Liver (tissue), 9 donors: ENCODE results near the gene SLX4IP. TPM values are rescaled to one million over a fixed set of nuclear protein-coding genes. Genes with fewer than 3 reads are reported as not detected.
"Not testable (repeated sequence)": the region's sequence is repeated elsewhere in the genome, so short reads cannot be mapped to it uniquely, and the experiment has no call there.

Experiments
- DNase-seq: peaks from one replicate; pipeline ENCODE4 v3.0.0-alpha.2; 2017; ENCODE audit warnings: low spot score
- H3K27ac ChIP-seq, 2 donors: one replicate each; pipeline ENCODE4 v1.7.0; 2013; ENCODE audit warnings: inconsistent platforms in 2 of 2, low read length in 2 of 2, control low read depth in 1 of 2, low read depth in 1 of 2, mild to moderate bottlenecking in 1 of 2
- H3K27me3 ChIP-seq, 4 donors: one replicate each; pipeline versions ENCODE4 v1.6.1 to v1.7.0; 2013; ENCODE audit warnings: low read length in 3 of 4, inconsistent platforms in 1 of 4, mild to moderate bottlenecking in 1 of 4, moderate library complexity in 1 of 4; ENCODE audit not compliant: control insufficient read depth in 4 of 4, insufficient read depth in 4 of 4
- H3K36me3 ChIP-seq, 4 donors: one replicate each; pipeline versions ENCODE4 v1.6.1 to v1.7.0; 2013; ENCODE audit warnings: low read length in 3 of 4, mild to moderate bottlenecking in 3 of 4, low read depth in 1 of 4, moderate library complexity in 1 of 4; ENCODE audit not compliant: control insufficient read depth in 4 of 4, insufficient read depth in 3 of 4
- H3K4me1 ChIP-seq, 4 donors: one replicate each; pipeline versions ENCODE4 v1.6.1 to v1.7.0; 2013; ENCODE audit warnings: low read length in 3 of 4, mild to moderate bottlenecking in 3 of 4, moderate library complexity in 1 of 4; ENCODE audit not compliant: control insufficient read depth in 4 of 4, insufficient read depth in 4 of 4
- H3K4me3 ChIP-seq, 3 donors: one replicate each; pipeline versions ENCODE4 v1.6.1 to v1.7.0; 2013; ENCODE audit warnings: low read length in 3 of 3, control low read depth in 1 of 3, low read depth in 1 of 3, mild to moderate bottlenecking in 1 of 3
- H3K9ac ChIP-seq, 2 donors: one replicate each; pipeline ENCODE4 v1.7.0; 2013; ENCODE audit warnings: low read length in 2 of 2, mild to moderate bottlenecking in 2 of 2, moderate library complexity in 2 of 2, control low read depth in 1 of 2, low read depth in 1 of 2
- H3K9me3 ChIP-seq, 4 donors: one replicate each; pipeline versions ENCODE4 v1.6.1 to v1.7.0; 2013; ENCODE audit warnings: low read length in 3 of 4; ENCODE audit not compliant: control insufficient read depth in 4 of 4
- ATF3 ChIP-seq: IDR thresholded peaks from 2 replicates; pipeline ENCODE4 v1.6.1; 2016; ENCODE audit warnings: antibody characterized with exemption
- CTCF ChIP-seq: fragments of 150-350 bp; IDR thresholded peaks from 2 replicates; pipeline ENCODE4 v1.5.1; 2017; ENCODE audit warnings: improper control_type of control experiment, low read depth, low read length; ENCODE audit not compliant: missing input control
- EGR1 ChIP-seq, 2 donors: IDR thresholded peaks; 2 replicates each; pipeline ENCODE4 v1.6.1; 2016 to 2018; ENCODE audit warnings: antibody characterized with exemption in 2 of 2, low read depth in 2 of 2
- FOXA1 ChIP-seq: IDR thresholded peaks from 2 replicates; pipeline ENCODE4 v1.6.1; 2016; ENCODE audit warnings: antibody characterized with exemption
- FOXA2 ChIP-seq: IDR thresholded peaks from 2 replicates; pipeline ENCODE4 v1.6.1; 2016; ENCODE audit warnings: antibody characterized with exemption
- HNF4A ChIP-seq, 2 donors: conservative IDR thresholded peaks; 2 replicates each; pipeline ENCODE4 v1.6.1; 2016; ENCODE audit warnings: antibody characterized with exemption in 2 of 2, mild to moderate bottlenecking in 2 of 2
- HNF4G ChIP-seq: IDR thresholded peaks from 2 replicates; pipeline ENCODE4 v1.6.1; 2016; ENCODE audit warnings: antibody characterized with exemption
- JUND ChIP-seq, 2 donors: IDR thresholded peaks; 2 replicates each; pipeline ENCODE4 v1.6.1; 2016; ENCODE audit warnings: antibody characterized with exemption in 2 of 2
- MAX ChIP-seq: IDR thresholded peaks from 2 replicates; pipeline ENCODE4 v1.6.1; 2016; ENCODE audit warnings: antibody characterized with exemption
- NR2F2 ChIP-seq: IDR thresholded peaks from 2 replicates; pipeline ENCODE4 v1.6.1; 2016; ENCODE audit warnings: antibody characterized with exemption
- RAD21 ChIP-seq, 2 donors: IDR thresholded peaks; 2 replicates each; pipeline ENCODE4 v1.6.1; 2016; ENCODE audit warnings: antibody characterized with exemption in 2 of 2, mild to moderate bottlenecking in 2 of 2
- REST ChIP-seq: IDR thresholded peaks from 2 replicates; pipeline ENCODE4 v1.6.1; 2016; ENCODE audit warnings: antibody characterized with exemption, mild to moderate bottlenecking
- SP1 ChIP-seq: IDR thresholded peaks from 2 replicates; pipeline ENCODE4 v1.6.1; 2018; ENCODE audit warnings: antibody characterized with exemption, mild to moderate bottlenecking
- TAF1 ChIP-seq: conservative IDR thresholded peaks from 2 replicates; pipeline ENCODE4 v1.6.1; 2016; ENCODE audit warnings: antibody characterized with exemption, mild to moderate bottlenecking
- YY1 ChIP-seq: IDR thresholded peaks from 2 replicates; pipeline ENCODE4 v1.6.1; 2016; ENCODE audit warnings: antibody characterized with exemption, mild to moderate bottlenecking
- ZBTB33 ChIP-seq: IDR thresholded peaks from 2 replicates; pipeline ENCODE4 v1.6.1; 2016; ENCODE audit warnings: antibody characterized with exemption
- WGBS: extraction: QIAGEN DNeasy Blood & Tissue Kit; methylation state at CpG from one replicate; pipeline ENCODE4 v1.1.7; 2013; 5-methylcytosine and 5-hydroxymethylcytosine counted together
- polyA plus RNA-seq, 2 donors: library from polyadenylated mRNA; stranded (reverse) in 1 of 2; unstranded in 1 of 2; fragments of 200-250 nt in 1 of 2; fragments of >200 nt in 1 of 2; fragmentation: Nextera tagmentation in 1 of 2; extraction: Ambion mirVana in 1 of 2; gene quantifications; one replicate each; pipeline versions ENCODE4 v1.2.1 to v1.2.3, GENCODE V29; 2013 to 2015
- total RNA-seq, 2 donors: library from RNA; depleted of rRNA; stranded (reverse); fragments of >200 nt; gene quantifications; one replicate each; pipeline ENCODE4 v1.2.3, GENCODE V29; 2014
- donor health status: healthy.
- donor health status: healthy.
- donor health status: healthy.
- donor health status: healthy.
- donor health status: healthy.

Gene SLX4IP
- total and polyA plus RNA-seq, 4 donors: 1.1 to 3.4 (median 2.7) TPM

GRCh38 chr20:10585308-10585707, 150.2 kb downstream of the SLX4IP start:
- TF ChIP-seq FOXA1: no peak
- no peak for TF ChIP-seq CTCF
- TF ChIP-seq YY1: no peak
- TF ChIP-seq NR2F2: no peak
- no peak for TF ChIP-seq HNF4G
- no peak for TF ChIP-seq REST
- TF ChIP-seq JUND (IDR thresholded peaks at IDR 0.05): no peak
- TF ChIP-seq HNF4A (conservative IDR thresholded peaks at IDR 0.05): no peak
- TF ChIP-seq RAD21 (IDR thresholded peaks at IDR 0.05): no peak
- TF ChIP-seq TAF1: no peak
- TF ChIP-seq FOXA2: no peak
- Histone ChIP-seq H3K27me3 (no peaks in the 10 kb centered on the region), H3K36me3 (peaks cover 0 to 2% (median 0%) of the 10 kb centered on the region in 4 donors), H3K9ac (no peak overlapping the region), H3K27ac (no peak overlapping the region), H3K9me3 (no peaks in the 10 kb centered on the region), H3K4me3 (no peak overlapping the region), H3K4me1 (no peaks in the 10 kb centered on the region)
- no peak for DNase-seq
- WGBS: 96% methylated on average over 3 of the region's 3 CpGs

GRCh38 chr20:10586296-10586695, 151.2 kb downstream of the SLX4IP start:
- H3K4me3 ChIP-seq: no peak overlapping the region
- WGBS: 94% methylated on average over 4 of the region's 4 CpGs
- no peak for TF ChIP-seq TAF1
- TF ChIP-seq HNF4A (conservative IDR thresholded peaks at IDR 0.05): no peak
- no peak for TF ChIP-seq YY1
- TF ChIP-seq ZBTB33: no peak
- no peak for TF ChIP-seq FOXA1
- no peak for TF ChIP-seq ATF3
- TF ChIP-seq EGR1 (IDR thresholded peaks at IDR 0.05; ENCODE audit: low read depth in 2 of 2): no peak
- TF ChIP-seq MAX: no peak
- no peak for TF ChIP-seq SP1
- no peak for TF ChIP-seq NR2F2
- no peak for TF ChIP-seq FOXA2
- no peaks in the 10 kb centered on the region for H3K9me3 ChIP-seq
- H3K36me3 ChIP-seq: peaks cover 0 to 2% (median 0%) of the 10 kb centered on the region in 4 donors
- no peak overlapping the region for H3K27ac ChIP-seq
- H3K9ac ChIP-seq: no peak overlapping the region
- no peak for DNase-seq
- no peaks in the 10 kb centered on the region for H3K4me1 ChIP-seq
- no peaks in the 10 kb centered on the region for H3K27me3 ChIP-seq

- WGBS: 97% methylated on average over 10 of the region's 10 CpGs
- H3K27ac ChIP-seq: not testable (repeated sequence)
Observed at GRCh38 chr20:10590446-10590845, 155.3 kb downstream of the SLX4IP start.

More at GRCh38 chr20:10590446-10590845, 155.3 kb downstream of the SLX4IP start:
- not testable (repeated sequence) for H3K9me3 ChIP-seq, DNase-seq, H3K4me3 ChIP-seq, H3K4me1 ChIP-seq, H3K36me3 ChIP-seq, H3K9ac ChIP-seq, H3K27me3 ChIP-seq
